HUES6 (cell line): ENCODE results near the gene BMX.

Experiments
- H3K27ac ChIP-seq: 2 replicates; pipeline ENCODE4 v1.7.0; 2013; ENCODE audit warnings: low read depth, mild to moderate bottlenecking, low read length, inconsistent platforms
- H3K27me3 ChIP-seq: 2 replicates; pipeline ENCODE4 v1.6.1; 2013; ENCODE audit warnings: low read length; ENCODE audit not compliant: control insufficient read depth, insufficient read depth
- H3K36me3 ChIP-seq: 2 replicates; pipeline ENCODE4 v1.6.1; 2013; ENCODE audit warnings: low read length; ENCODE audit not compliant: control insufficient read depth, insufficient read depth
- H3K4me1 ChIP-seq: 2 replicates; pipeline ENCODE4 v1.6.1; 2013; ENCODE audit warnings: low read length; ENCODE audit not compliant: control insufficient read depth, insufficient read depth
- H3K4me3 ChIP-seq: 2 replicates; pipeline ENCODE4 v1.5.1; 2013; ENCODE audit warnings: low read depth, low read length
- H3K9ac ChIP-seq: one replicate; pipeline ENCODE4 v1.6.1; 2013; ENCODE audit warnings: mild to moderate bottlenecking, low read length
- H3K9me3 ChIP-seq: 2 replicates; pipeline ENCODE4 v1.6.1; 2013; ENCODE audit warnings: low read depth, low read length; ENCODE audit not compliant: control insufficient read depth, insufficient read depth

Gene BMX

DNA sequence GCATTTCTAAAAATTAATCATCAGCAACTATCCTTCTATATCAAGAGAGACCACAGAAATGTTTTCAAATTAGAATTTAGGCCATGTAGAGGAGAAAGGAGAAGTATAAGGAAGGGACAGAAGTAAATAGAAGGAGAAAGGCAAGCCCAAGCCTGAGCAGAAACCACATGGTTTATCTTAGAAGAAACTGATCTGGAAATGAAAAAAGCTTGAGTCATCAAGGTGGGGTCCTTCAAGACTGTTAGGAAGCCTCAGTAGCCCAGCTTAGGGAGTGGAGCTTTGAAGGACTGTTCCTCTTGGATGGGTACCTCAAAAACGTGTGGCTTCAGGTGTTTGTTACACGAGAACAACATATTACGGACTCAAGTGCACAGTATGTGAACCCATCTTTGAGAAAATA, 4.5 kb downstream of the BMX start:
- Histone ChIP-seq H3K27ac (no peak overlapping the region), H3K4me3 (no peak overlapping the region), H3K36me3 (no peaks in the 10 kb centered on the region), H3K27me3 (peaks cover 27% of the 10 kb centered on the region; the same call in 1 of the 2 replicates), H3K9ac (no peak overlapping the region), H3K4me1 (no peaks in the 10 kb centered on the region), H3K9me3 (no peaks in the 10 kb centered on the region)

DNA sequence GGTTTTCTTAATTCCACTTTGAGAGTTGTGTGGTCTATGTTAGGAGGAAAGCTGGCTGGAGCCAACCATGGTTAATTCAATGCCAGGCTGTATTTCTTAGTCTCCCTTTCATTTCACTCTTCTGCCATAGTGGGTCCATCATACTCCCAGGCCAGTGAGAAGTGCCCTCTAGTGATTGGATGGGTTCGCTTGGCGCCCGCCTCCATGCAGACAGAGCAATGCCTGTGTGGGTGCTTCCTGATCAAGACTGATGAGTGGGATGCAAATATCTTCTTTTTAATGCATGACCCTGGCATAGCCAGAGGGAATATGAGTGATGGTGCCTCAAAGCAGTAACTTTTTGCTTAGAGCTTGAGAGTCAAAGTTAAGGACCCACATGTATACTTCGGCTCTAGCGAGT, 6.4 kb downstream of the BMX start:
- H3K27me3 ChIP-seq = peaks cover 23% of the 10 kb centered on the region; the same call in 1 of the 2 replicates
- no peaks in the 10 kb centered on the region for H3K4me1 ChIP-seq
- no peaks in the 10 kb centered on the region for H3K9me3 ChIP-seq
- no peak overlapping the region for H3K9ac ChIP-seq
- no peak overlapping the region for H3K27ac ChIP-seq
- no peaks in the 10 kb centered on the region for H3K36me3 ChIP-seq
- H3K4me3 ChIP-seq = no peak overlapping the region

DNA sequence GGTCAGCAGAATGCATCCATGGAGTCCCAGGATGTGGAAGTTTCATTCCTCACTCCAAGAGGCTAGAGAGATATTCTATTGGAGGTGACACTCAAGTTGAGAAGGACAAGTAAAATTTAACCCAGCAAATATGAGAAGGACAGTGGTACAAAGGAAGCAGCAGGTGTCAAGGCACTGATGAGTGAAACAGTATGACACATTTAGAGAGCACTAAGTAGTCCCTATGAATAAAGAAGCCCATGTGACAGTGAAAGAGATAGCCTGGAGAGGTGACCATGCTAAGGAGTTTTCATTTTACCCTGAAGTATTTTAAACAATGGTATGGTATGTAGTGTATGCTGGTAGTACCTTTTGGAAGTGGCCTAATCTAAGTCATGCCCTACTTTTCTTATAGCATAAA, 9.2 kb downstream of the BMX start:
- H3K27ac ChIP-seq = no peak overlapping the region
- no peak overlapping the region for H3K9ac ChIP-seq
- H3K27me3 ChIP-seq = peaks cover 19% of the 10 kb centered on the region; the same call in 1 of the 2 replicates
- H3K9me3 ChIP-seq = no peaks in the 10 kb centered on the region
- H3K36me3 ChIP-seq = no peaks in the 10 kb centered on the region
- no peak overlapping the region for H3K4me3 ChIP-seq
- no peaks in the 10 kb centered on the region for H3K4me1 ChIP-seq

DNA sequence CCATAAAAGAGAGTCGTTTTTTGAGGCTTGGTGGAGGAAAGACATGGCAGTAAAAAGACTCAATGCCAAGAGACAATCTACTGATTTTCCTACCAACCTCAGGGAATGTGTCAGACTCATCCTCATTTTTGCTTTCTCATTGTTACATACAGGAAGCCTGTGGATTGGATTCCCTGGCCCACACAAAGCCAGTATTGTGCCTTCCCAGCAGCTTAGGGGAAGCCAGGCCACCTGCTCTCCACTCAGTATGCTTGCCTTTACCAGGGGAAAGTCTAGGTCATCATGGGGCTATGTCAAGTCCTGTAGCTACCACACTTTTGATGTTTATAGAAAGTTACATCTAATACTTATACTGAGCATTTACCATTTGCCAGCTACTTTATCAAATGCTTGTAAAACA, 11.0 kb downstream of the BMX start:
- Histone ChIP-seq H3K36me3 (no peaks in the 10 kb centered on the region), H3K9me3 (no peaks in the 10 kb centered on the region), H3K4me3 (no peak overlapping the region), H3K27me3 (peaks cover 20% of the 10 kb centered on the region; the same call in 1 of the 2 replicates), H3K4me1 (no peaks in the 10 kb centered on the region), H3K27ac (no peak overlapping the region), H3K9ac (no peak overlapping the region)

DNA sequence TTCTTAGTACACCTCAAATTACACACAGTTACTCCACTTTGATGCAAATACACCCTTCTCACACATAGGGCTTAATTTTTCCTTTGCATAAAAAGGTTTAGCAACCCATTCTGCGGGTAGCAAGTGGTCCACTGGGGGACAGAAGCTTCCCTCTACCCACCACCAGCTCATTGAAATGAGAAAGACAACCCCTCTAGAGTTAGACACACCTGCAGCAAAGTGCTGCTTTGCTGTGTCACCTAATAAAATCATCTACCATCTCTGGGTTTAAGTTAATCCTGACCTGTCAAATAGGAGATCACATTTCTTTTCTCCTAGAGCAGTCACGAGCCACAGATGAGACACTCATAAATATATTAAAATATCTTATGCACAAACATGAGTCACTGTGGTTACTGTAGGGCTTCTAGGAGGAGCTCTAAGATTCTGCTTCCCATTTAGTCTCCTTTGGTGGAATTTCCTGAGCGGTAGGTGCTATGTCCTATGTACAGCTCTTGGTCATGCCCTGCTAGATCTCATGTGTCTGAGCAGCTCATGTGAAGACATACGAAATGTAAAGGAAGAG, 11.9 kb downstream of the BMX start:
- Histone ChIP-seq H3K4me1 (no peaks in the 10 kb centered on the region), H3K36me3 (no peaks in the 10 kb centered on the region), H3K27ac (no peak overlapping the region), H3K4me3 (no peak overlapping the region), H3K9ac (no peak overlapping the region), H3K27me3 (peaks cover 23% of the 10 kb centered on the region; the same call in 1 of the 2 replicates), H3K9me3 (no peaks in the 10 kb centered on the region)

DNA sequence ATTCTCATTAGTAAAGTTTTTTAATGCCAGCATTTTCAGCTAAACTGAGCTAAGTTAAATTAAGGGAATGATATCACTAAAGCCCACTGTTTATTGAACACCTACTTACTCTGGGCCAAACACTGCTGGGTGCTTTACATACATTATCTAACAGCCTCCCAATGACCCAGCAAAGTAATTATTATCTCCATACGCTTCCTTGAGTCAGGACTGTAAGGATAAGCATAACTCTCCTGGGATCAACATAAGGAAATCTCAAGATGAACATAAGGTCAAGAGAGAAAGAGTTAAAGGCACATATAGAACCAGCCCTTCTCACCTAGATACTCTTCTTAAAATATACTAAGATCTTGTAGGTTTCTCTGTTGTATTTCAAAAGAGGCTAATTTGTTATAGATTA, 13.7 kb downstream of the BMX start:
- no peaks in the 10 kb centered on the region for H3K9me3 ChIP-seq
- H3K36me3 ChIP-seq = no peaks in the 10 kb centered on the region
- H3K27me3 ChIP-seq = peaks cover 25% of the 10 kb centered on the region; the same call in 1 of the 2 replicates
- H3K27ac ChIP-seq = no peak overlapping the region
- no peak overlapping the region for H3K9ac ChIP-seq
- no peak overlapping the region for H3K4me3 ChIP-seq
- no peaks in the 10 kb centered on the region for H3K4me1 ChIP-seq

DNA sequence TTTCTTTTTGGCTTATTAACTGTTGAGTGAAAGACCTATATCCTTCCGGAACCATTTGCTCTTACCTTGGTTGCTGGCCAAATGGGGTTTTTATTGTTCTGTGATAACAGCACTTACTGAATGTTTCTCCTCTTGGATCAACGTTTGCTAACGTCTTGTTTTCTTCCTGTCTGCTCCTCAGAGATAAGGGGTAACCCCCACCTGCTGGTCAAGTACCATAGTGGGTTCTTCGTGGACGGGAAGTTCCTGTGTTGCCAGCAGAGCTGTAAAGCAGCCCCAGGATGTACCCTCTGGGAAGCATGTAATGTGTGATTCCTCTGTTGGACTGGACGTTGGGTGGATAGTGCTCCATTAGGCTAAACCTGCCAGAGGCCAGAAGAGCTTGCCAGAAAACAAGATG, 15.3 kb downstream of the BMX start:
- H3K4me1 ChIP-seq = no peaks in the 10 kb centered on the region
- peaks cover 21% of the 10 kb centered on the region; the same call in 1 of the 2 replicates for H3K27me3 ChIP-seq
- no peak overlapping the region for H3K27ac ChIP-seq
- no peak overlapping the region for H3K9ac ChIP-seq
- no peaks in the 10 kb centered on the region for H3K9me3 ChIP-seq
- no peak overlapping the region for H3K4me3 ChIP-seq
- no peaks in the 10 kb centered on the region for H3K36me3 ChIP-seq

DNA sequence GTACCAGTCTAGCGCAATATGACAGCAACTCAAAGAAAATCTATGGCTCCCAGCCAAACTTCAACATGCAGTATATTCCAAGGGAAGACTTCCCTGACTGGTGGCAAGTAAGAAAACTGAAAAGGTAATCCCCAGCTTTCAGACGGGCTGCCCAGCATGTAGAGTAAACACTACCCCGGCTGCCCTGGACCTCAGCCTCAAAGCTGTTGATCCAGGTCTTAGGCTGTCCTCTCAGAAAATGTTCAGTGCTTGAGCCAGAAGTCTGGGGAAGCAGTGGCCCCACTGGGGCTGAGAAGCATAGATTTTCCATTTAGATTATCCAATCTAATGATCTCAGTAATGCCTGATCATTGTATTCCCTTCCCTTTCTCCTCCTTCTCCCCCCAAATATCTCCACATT, 21.9 kb downstream of the BMX start:
- Histone ChIP-seq H3K4me1 (no peaks in the 10 kb centered on the region), H3K9me3 (no peaks in the 10 kb centered on the region), H3K4me3 (no peak overlapping the region), H3K27me3 (peaks cover 37% of the 10 kb centered on the region; the same call in 1 of the 2 replicates), H3K9ac (no peak overlapping the region), H3K36me3 (no peaks in the 10 kb centered on the region), H3K27ac (no peak overlapping the region)

DNA sequence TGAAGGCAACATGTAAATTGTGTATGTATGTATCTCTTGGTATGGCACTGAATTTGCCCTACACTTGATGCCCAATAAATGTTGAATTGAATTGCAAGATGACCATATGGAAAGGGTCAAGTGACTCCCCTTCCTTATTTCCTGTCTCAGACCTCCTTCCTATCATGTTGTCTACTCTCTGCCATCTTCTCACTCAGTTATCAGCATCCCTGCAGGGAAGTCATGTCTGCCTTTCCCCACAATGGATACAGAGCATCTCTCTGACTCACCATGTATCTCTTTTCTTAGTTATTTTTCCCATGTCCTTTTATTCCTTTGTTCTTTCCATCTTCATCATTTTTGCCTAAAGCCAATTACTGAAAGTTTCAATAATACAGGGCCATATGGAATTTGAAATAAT, 22.5 kb downstream of the BMX start:
- Histone ChIP-seq H3K4me1 (no peaks in the 10 kb centered on the region), H3K36me3 (no peaks in the 10 kb centered on the region), H3K9me3 (no peaks in the 10 kb centered on the region), H3K27me3 (peaks cover 37% of the 10 kb centered on the region; the same call in 1 of the 2 replicates), H3K27ac (no peak overlapping the region), H3K4me3 (no peak overlapping the region), H3K9ac (no peak overlapping the region)

DNA sequence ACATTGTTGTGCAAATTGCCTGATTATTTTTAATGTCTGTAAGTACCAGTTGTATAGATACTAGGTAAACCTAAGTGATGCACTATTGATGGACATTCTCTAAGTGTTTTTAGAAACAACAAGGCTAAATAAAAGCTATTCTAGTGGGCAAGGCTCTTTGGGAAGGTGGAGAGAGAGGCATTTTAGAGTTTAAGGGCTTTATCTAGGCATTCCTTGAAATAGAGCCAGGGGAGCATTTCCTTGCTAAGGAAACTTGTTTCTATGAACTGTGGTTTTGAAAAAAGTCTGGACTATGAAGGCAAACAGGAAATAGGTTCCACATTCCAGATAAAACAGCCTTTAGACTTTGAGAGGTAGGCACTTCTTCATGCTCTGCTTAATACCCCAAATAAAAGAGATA, 23.8 kb downstream of the BMX start:
- no peak overlapping the region for H3K4me3 ChIP-seq
- H3K9me3 ChIP-seq = no peaks in the 10 kb centered on the region
- no peak overlapping the region for H3K27ac ChIP-seq
- H3K36me3 ChIP-seq = no peaks in the 10 kb centered on the region
- H3K9ac ChIP-seq = no peak overlapping the region
- peaks cover 35% of the 10 kb centered on the region; the same call in 1 of the 2 replicates for H3K27me3 ChIP-seq
- no peaks in the 10 kb centered on the region for H3K4me1 ChIP-seq

DNA sequence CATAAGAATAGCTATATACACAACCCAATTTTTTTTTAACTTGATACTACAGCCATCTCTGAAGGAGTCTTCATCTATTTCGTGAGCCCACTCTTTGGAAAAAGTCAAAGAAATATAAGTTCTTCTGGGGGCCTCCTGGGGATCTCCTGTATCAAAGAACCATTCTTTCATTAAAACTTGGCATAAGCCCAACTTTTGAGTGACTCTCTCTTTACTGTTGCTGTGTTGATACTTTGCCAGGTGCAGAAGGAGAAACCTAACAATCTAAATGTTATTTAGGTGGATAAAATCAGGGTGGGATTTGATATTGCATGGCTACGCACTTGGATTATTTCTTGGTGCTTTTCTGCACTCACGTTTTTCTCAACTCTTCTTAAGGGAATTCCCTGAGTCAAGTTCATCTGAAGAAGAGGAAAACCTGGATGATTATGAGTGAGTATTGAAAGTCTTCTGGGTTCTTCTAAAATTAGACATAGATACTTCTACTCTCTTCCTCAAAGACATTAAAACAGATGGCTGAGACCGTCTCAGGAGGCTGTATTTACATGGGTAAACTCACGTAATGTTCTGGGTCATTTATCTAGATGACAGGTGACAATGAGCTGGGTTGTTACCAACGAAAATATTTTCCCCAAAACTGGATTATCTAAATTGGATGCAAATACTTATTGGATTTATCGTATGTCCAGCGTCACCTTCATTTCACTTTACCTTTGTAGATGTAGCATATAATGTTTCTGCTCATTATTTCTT, 25.2 kb downstream of the BMX start:
- Histone ChIP-seq H3K4me1 (no peaks in the 10 kb centered on the region), H3K36me3 (no peaks in the 10 kb centered on the region), H3K9me3 (no peaks in the 10 kb centered on the region), H3K9ac (no peak overlapping the region), H3K27me3 (peaks cover 35% of the 10 kb centered on the region; the same call in 1 of the 2 replicates), H3K4me3 (no peak overlapping the region), H3K27ac (no peak overlapping the region)
